Endothelial cell of umbilical vein (primary cell): Measurements from ENCODE around the gene SLC41A3. TPM values are rescaled to one million over a fixed set of nuclear protein-coding genes. Genes with fewer than 3 reads are reported as not detected.

Experiments
- BruUV-seq: library from RNA; stranded (reverse); fragments of 400-500 nt; replicated peaks from 2 replicates; lab custom pipeline; 2021; lab: Mats Ljungman, UMichigan
- CTCF ChIA-PET: fragments of 300-600, 350-600 bp; sonication (Branson Sonifier 250); formaldehyde crosslinking; loops from one replicate; lab custom pipeline; 2021; ENCODE audit warnings: antibody characterized with exemption, inconsistent platforms; lab: Charles Lee
- POLR2A ChIA-PET: fragments of 300-600, 350-600 bp; sonication (Branson Sonifier 250); formaldehyde crosslinking; loops from one replicate; lab custom pipeline; 2021; ENCODE audit warnings: antibody characterized with exemption, inconsistent platforms; lab: Charles Lee
- DNase-seq: peaks from one replicate; pipeline ENCODE4 v3.0.0-alpha.2; 2011; ENCODE audit warnings: low read depth, low spot score
- FAIRE-seq: peaks from 2 replicates; lab custom pipeline; 2011; peaks lifted over from hg19 to GRCh38; lab: Jason Lieb, UNC
- H2AFZ ChIP-seq: 2 replicates; pipeline ENCODE4 v1.6.0; 2012; ENCODE audit warnings: low read depth, low read length, control low read depth, inconsistent platforms
- H3K27ac ChIP-seq: 2 replicates; pipeline ENCODE4 v1.5.1; 2011; ENCODE audit warnings: low read depth, mild to moderate bottlenecking, control low read depth, low read length, moderate library complexity; ENCODE audit not compliant: insufficient read depth
- H3K27me3 ChIP-seq, 2 experiments: 2 replicates each; pipeline versions ENCODE4 v1.6.0 to v1.6.1; 2011; ENCODE audit warnings: low read length in 2 of 2, mixed read lengths in 1 of 2; ENCODE audit not compliant: control insufficient read depth in 2 of 2, insufficient read depth in 2 of 2
- H3K36me3 ChIP-seq, 2 experiments: 2 replicates in 1 of 2; 3 replicates in 1 of 2; pipeline ENCODE4 v1.5.1; 2011; ENCODE audit warnings: low read length in 2 of 2, mild to moderate bottlenecking in 1 of 2, moderate library complexity in 1 of 2; ENCODE audit not compliant: control insufficient read depth in 2 of 2, insufficient read depth in 2 of 2; ENCODE audit errors: extremely low read depth in 1 of 2
- H3K4me1 ChIP-seq: 3 replicates; pipeline ENCODE4 v1.5.1; 2011; ENCODE audit warnings: mild to moderate bottlenecking, low read length; ENCODE audit not compliant: control insufficient read depth, insufficient read depth; ENCODE audit errors: extremely low read depth
- H3K4me2 ChIP-seq: 2 replicates; pipeline ENCODE4 v1.6.1; 2011; ENCODE audit warnings: low read length, control low read depth, mixed read lengths; ENCODE audit not compliant: insufficient read depth
- H3K4me3 ChIP-seq, 3 experiments: fragments of 200-600 bp in 1 of 3; sonication (generic), shearing (Covaris generic) in 1 of 3; replicated peaks in 1 of 3; 2 replicates each; pipeline ENCODE4 v1.5.1; 2011 to 2016; ENCODE audit warnings: control low read depth in 3 of 3, low read length in 3 of 3, mild to moderate bottlenecking in 2 of 3, inconsistent platforms in 1 of 3, low read depth in 1 of 3, moderate library complexity in 1 of 3; ENCODE audit not compliant: insufficient read depth in 1 of 3
- H3K79me2 ChIP-seq: 2 replicates; pipeline ENCODE4 v1.6.0; 2012; ENCODE audit warnings: low read length, inconsistent platforms; ENCODE audit not compliant: control insufficient read depth, insufficient read depth
- H3K9ac ChIP-seq: replicated peaks from 2 replicates; pipeline ENCODE3; 2011; ENCODE audit warnings: low read length, control low read depth; ENCODE audit not compliant: insufficient read depth; ENCODE audit errors: extremely low read depth
- H3K9me1 ChIP-seq: replicated peaks from 3 replicates; pipeline ENCODE4 v1.6.0; 2011; ENCODE audit warnings: mild to moderate bottlenecking, low read length; ENCODE audit not compliant: control insufficient read depth, insufficient read depth; ENCODE audit errors: extremely low read depth
- H3K9me3 ChIP-seq: replicated peaks from 2 replicates; pipeline ENCODE4 v1.5.1; 2012; ENCODE audit warnings: low read length, inconsistent platforms; ENCODE audit not compliant: control insufficient read depth, insufficient read depth
- H4K20me1 ChIP-seq: replicated peaks from 2 replicates; pipeline ENCODE3; 2011; ENCODE audit warnings: mild to moderate bottlenecking, low read length; ENCODE audit not compliant: control insufficient read depth, insufficient read depth; ENCODE audit errors: extremely low read depth
- CTCF ChIP-seq, 2 donors: IDR thresholded peaks; 1 replicate in 1 of 2; 2 replicates in 1 of 2; pipeline ENCODE4 v1.5.1; 2011; ENCODE audit warnings: low read length in 2 of 2, mild to moderate bottlenecking in 2 of 2, moderate library complexity in 2 of 2, control low read depth in 1 of 2, inconsistent platforms in 1 of 2, low read depth in 1 of 2; ENCODE audit not compliant: insufficient read depth in 1 of 2; ENCODE audit errors: extremely low read depth in 1 of 2
- EZH2 ChIP-seq: IDR thresholded peaks from 2 replicates; pipeline ENCODE4 v1.6.1; 2012; ENCODE audit warnings: borderline replicate concordance, low read depth, mild to moderate bottlenecking, moderate library complexity, low read length, inconsistent platforms; ENCODE audit not compliant: severe bottlenecking
- FOS ChIP-seq: IDR thresholded peaks from 2 replicates; pipeline ENCODE4 v1.6.1; 2011; ENCODE audit warnings: mild to moderate bottlenecking, low read length, moderate library complexity, borderline replicate concordance; ENCODE audit not compliant: insufficient read depth
- GATA2 ChIP-seq: IDR thresholded peaks from 2 replicates; pipeline ENCODE4 v1.7.0; 2011; ENCODE audit warnings: low read depth, mild to moderate bottlenecking, moderate library complexity, mixed read lengths, low read length; ENCODE audit not compliant: insufficient read length, insufficient read depth
- JUN ChIP-seq: IDR thresholded peaks from 2 replicates; pipeline ENCODE4 v1.6.1; 2011; ENCODE audit warnings: borderline replicate concordance, low read depth; ENCODE audit not compliant: insufficient read length, insufficient read depth
- MAX ChIP-seq: IDR thresholded peaks from 2 replicates; pipeline ENCODE4 v1.6.1; 2011; ENCODE audit not compliant: insufficient read depth, insufficient read length
- MYC ChIP-seq: IDR thresholded peaks from one replicate; pipeline ENCODE4 v1.6.1; 2011; ENCODE audit warnings: mild to moderate bottlenecking, low read depth, low read length
- POLR2A ChIP-seq: IDR thresholded peaks from 2 replicates; pipeline ENCODE4 v1.6.1; 2012; ENCODE audit warnings: low read depth, mild to moderate bottlenecking, control low read depth, low read length
- POLR2AphosphoS5 ChIP-seq: IDR thresholded peaks from 2 replicates; pipeline ENCODE4 v1.6.1; 2012; ENCODE audit warnings: low read depth, mild to moderate bottlenecking, control low read depth, low read length, moderate library complexity; ENCODE audit not compliant: insufficient read depth
- dilution Hi-C: fragments of 300-500 bp; cut with MboI; formaldehyde crosslinking; loops from one replicate; pipeline ENCODE4 v1.15.0; 2019; ENCODE audit warnings: low sequenced_read_pairs; ENCODE audit not compliant: extremely low pct_ligation_motif_present
- intact Hi-C: fragments of 100-400 bp; cut with micrococcal nuclease; formaldehyde crosslinking; loops from one replicate; pipeline ENCODE4 v1.10.0; 2022
- polyA plus RNA-seq, 4 experiments: library from polyadenylated mRNA; depleted of rRNA in 3 of 4; stranded (reverse) in 3 of 4; unstranded in 1 of 4; fragments of >200 nt; gene quantifications; 2 replicates each; pipeline versions ENCODE4 v1.2.1 to v1.2.3, GENCODE V29; 2011 to 2012; ENCODE audit warnings: missing spikeins in 1 of 4
- total RNA-seq: library from RNA; stranded (reverse); gene quantifications from 2 replicates; pipeline ENCODE4 v1.2.3, GENCODE V29; 2021

Gene SLC41A3
- total and polyA plus RNA-seq, 2 donors (not counting 3 experiments of a cell fraction or from before 2014, with no cell fraction given): 52.5 to 118 TPM

GRCh38 chr3:126054870-126055269 lies 29.1 kb downstream of the SLC41A3 start:
- H3K4me2 ChIP-seq: no peak overlapping the region

More at GRCh38 chr3:126054870-126055269, 29.1 kb downstream of the SLC41A3 start:
- no peaks in the 10 kb centered on the region for H3K9me3 ChIP-seq
- intact Hi-C loops (no loop called here), dilution Hi-C loops (no loop called here)
- no peak overlapping the region for H3K27ac ChIP-seq
- H3K79me2 ChIP-seq: no peaks in the 10 kb centered on the region
- H4K20me1 ChIP-seq: no peaks in the 10 kb centered on the region
- no peak for TF ChIP-seq EZH2
- no peak for TF ChIP-seq MYC
- no peak for TF ChIP-seq POLR2A
- no peak for TF ChIP-seq CTCF (IDR thresholded peaks at IDR 0.05; ENCODE audit: extremely low read depth in 1 of 2, insufficient read depth in 1 of 2, low read depth in 1 of 2, low read length in 2 of 2)
- TF ChIP-seq JUN: no peak
- TF ChIP-seq MAX: no peak
- TF ChIP-seq GATA2: no peak
- no peak for TF ChIP-seq POLR2AphosphoS5
- no peak for TF ChIP-seq FOS
- ChIA-PET CTCF (no interaction called here), POLR2A (no interaction called here)
- no peaks in the 10 kb centered on the region for H3K4me1 ChIP-seq
- no TSS peak for BruUV-seq
- H3K9me1 ChIP-seq: no peaks in the 10 kb centered on the region
- H3K36me3 ChIP-seq: peaks cover 0 to 2% of the 10 kb centered on the region in 2 experiments
- DNase-seq (no peak), FAIRE-seq (no peak)
- no peak overlapping the region for H2AFZ ChIP-seq
- no peaks in the 10 kb centered on the region for H3K27me3 ChIP-seq
- no peak overlapping the region for H3K9ac ChIP-seq
- H3K4me3 ChIP-seq: no peak overlapping the region
